IMR-90 (cell line): Measurements from ENCODE around the gene LHFPL6.

Experiments
- BHLHE40 ChIP-seq: fragments of 150-350 bp; IDR thresholded peaks from 2 replicates; pipeline ENCODE4 v1.6.1; 2016; ENCODE audit warnings: mild to moderate bottlenecking, low read depth, low read length
- CEBPB ChIP-seq: IDR thresholded peaks from 2 replicates; pipeline ENCODE4 v1.6.1; 2012; ENCODE audit warnings: low read depth, low read length, improper control_type of control experiment
- CTCF ChIP-seq: conservative IDR thresholded peaks from 2 replicates; pipeline ENCODE4 v1.5.1; 2012; ENCODE audit warnings: mild to moderate bottlenecking, low read depth, low read length, improper control_type of control experiment
- ELK1 ChIP-seq: fragments of 150-350 bp; IDR thresholded peaks from 2 replicates; pipeline ENCODE4 v1.6.1; 2016; ENCODE audit warnings: low read depth, mild to moderate bottlenecking, low read length, moderate library complexity, borderline replicate concordance
- MAFK ChIP-seq: IDR thresholded peaks from 2 replicates; pipeline ENCODE4 v1.6.1; 2012; ENCODE audit warnings: low read depth, low read length, improper control_type of control experiment
- MAZ ChIP-seq: IDR thresholded peaks from 2 replicates; pipeline ENCODE4 v1.6.1; 2012; ENCODE audit warnings: low read depth, mild to moderate bottlenecking, low read length, improper control_type of control experiment, moderate library complexity, borderline replicate concordance
- NFE2L2 ChIP-seq: fragments of 150-350 bp; IDR thresholded peaks from 2 replicates; pipeline ENCODE4 v1.6.1; 2016; ENCODE audit warnings: low read depth, mild to moderate bottlenecking, low read length
- POLR2A ChIP-seq: IDR thresholded peaks from 2 replicates; pipeline ENCODE4 v1.6.1; 2012; ENCODE audit warnings: mild to moderate bottlenecking, low read depth, low read length
- RAD21 ChIP-seq: IDR thresholded peaks from 2 replicates; pipeline ENCODE4 v1.6.1; 2012; ENCODE audit warnings: low read length, improper control_type of control experiment
- RCOR1 ChIP-seq: IDR thresholded peaks from 2 replicates; pipeline ENCODE4 v1.6.1; 2012; ENCODE audit warnings: mild to moderate bottlenecking, low read length, improper control_type of control experiment; ENCODE audit not compliant: insufficient replicate concordance
- RFX5 ChIP-seq: IDR thresholded peaks from 2 replicates; pipeline ENCODE4 v1.8.0; 2012; ENCODE audit warnings: low read depth, mild to moderate bottlenecking, low read length, moderate library complexity
- USF2 ChIP-seq: fragments of 150-350 bp; IDR thresholded peaks from 2 replicates; pipeline ENCODE4 v1.6.1; 2017; ENCODE audit warnings: mild to moderate bottlenecking, antibody characterized with exemption, low read length, low read depth

GRCh38 chr13:39310961-39311360 is 292.0 kb downstream of the LHFPL6 start:
- TF ChIP-seq CTCF (no peak), POLR2A (no peak), RFX5 (no peak), USF2 (no peak), CEBPB (no peak), BHLHE40 (no peak), RCOR1 (no peak), RAD21 (no peak), MAFK (no peak), NFE2L2 (no peak), MAZ (no peak), ELK1 (no peak)
